Measurements from ENCODE around the gene STX10.

The STX10 gene

GRCh38 chr19:13116282-13117175, 33.6 kb downstream of the STX10 start, which contains the start of gene TRMT1:
Gene TRMT1, minus strand, starts transcription at chr19:13116740. Its CDS starts 341 bp downstream, at chr19:13116399.
- peaks cover 24% of the 10 kb centered on the region for H3K4me1 ChIP-seq (ENCODE audit: control insufficient read depth, insufficient read depth, low read length)
- no peaks in the 10 kb centered on the region for H3K27me3 ChIP-seq (ENCODE audit: control insufficient read depth, insufficient read depth, low read length)
- peak within 1 kb of the TSS; percentile 97 for H3K27ac ChIP-seq (ENCODE audit: low read depth, low read length)
- H3K36me3 ChIP-seq (ENCODE audit: control insufficient read depth, insufficient read depth, low read length) = peaks cover 42% of the 10 kb centered on the region
- peak within 1 kb of the TSS; percentile 84 for H3K4me3 ChIP-seq (ENCODE audit: low read depth, low read length)
- no peaks in the 10 kb centered on the region for H3K9me3 ChIP-seq (ENCODE audit: control insufficient read depth, insufficient read depth, low read length)
- peak within 1 kb of the TSS; percentile 85 for H3K9ac ChIP-seq (ENCODE audit: low read depth, low read length)

GRCh38 chr19:13115936-13116281, 34.3 kb downstream of the STX10 start:
- Histone ChIP-seq H3K4me3 (ENCODE audit: low read depth, low read length) (peak overlapping the region; percentile 84), H3K9ac (ENCODE audit: low read depth, low read length) (peak overlapping the region; percentile 85), H3K27ac (ENCODE audit: low read depth, low read length) (peak overlapping the region; percentile 97), H3K27me3 (ENCODE audit: control insufficient read depth, insufficient read depth, low read length) (no peaks in the 10 kb centered on the region), H3K9me3 (ENCODE audit: control insufficient read depth, insufficient read depth, low read length) (no peaks in the 10 kb centered on the region), H3K36me3 (ENCODE audit: control insufficient read depth, insufficient read depth, low read length) (peaks cover 40% of the 10 kb centered on the region), H3K4me1 (ENCODE audit: control insufficient read depth, insufficient read depth, low read length) (peaks cover 19% of the 10 kb centered on the region)

- H3K9me3 ChIP-seq (ENCODE audit: control insufficient read depth, insufficient read depth, low read length) = no peaks in the 10 kb centered on the region
- no peak overlapping the region for H3K27ac ChIP-seq (ENCODE audit: low read depth, low read length)
- H3K4me3 ChIP-seq (ENCODE audit: low read depth, low read length) = no peak overlapping the region
- no peaks in the 10 kb centered on the region for H3K4me1 ChIP-seq (ENCODE audit: control insufficient read depth, insufficient read depth, low read length)
- H3K36me3 ChIP-seq (ENCODE audit: control insufficient read depth, insufficient read depth, low read length) = peaks cover 57% of the 10 kb centered on the region
- H3K9ac ChIP-seq (ENCODE audit: low read depth, low read length) = no peak overlapping the region
- H3K27me3 ChIP-seq (ENCODE audit: control insufficient read depth, insufficient read depth, low read length) = no peaks in the 10 kb centered on the region
Measured at GRCh38 chr19:13112555-13112954, 37.6 kb downstream of the STX10 start.

GRCh38 chr19:13110099-13110610, 40.0 kb downstream of the STX10 start:
- peaks cover 61% of the 10 kb centered on the region for H3K36me3 ChIP-seq (ENCODE audit: control insufficient read depth, insufficient read depth, low read length)
- H3K27me3 ChIP-seq (ENCODE audit: control insufficient read depth, insufficient read depth, low read length) = no peaks in the 10 kb centered on the region
- H3K4me3 ChIP-seq (ENCODE audit: low read depth, low read length) = no peak overlapping the region
- no peak overlapping the region for H3K9ac ChIP-seq (ENCODE audit: low read depth, low read length)
- no peak overlapping the region for H3K27ac ChIP-seq (ENCODE audit: low read depth, low read length)
- no peaks in the 10 kb centered on the region for H3K4me1 ChIP-seq (ENCODE audit: control insufficient read depth, insufficient read depth, low read length)
- H3K9me3 ChIP-seq (ENCODE audit: control insufficient read depth, insufficient read depth, low read length) = no peaks in the 10 kb centered on the region

- Histone ChIP-seq H3K27ac (ENCODE audit: low read depth, low read length) (no peak overlapping the region), H3K27me3 (ENCODE audit: control insufficient read depth, insufficient read depth, low read length) (no peaks in the 10 kb centered on the region), H3K9ac (ENCODE audit: low read depth, low read length) (no peak overlapping the region), H3K36me3 (ENCODE audit: control insufficient read depth, insufficient read depth, low read length) (peaks cover 55% of the 10 kb centered on the region), H3K9me3 (ENCODE audit: control insufficient read depth, insufficient read depth, low read length) (no peaks in the 10 kb centered on the region), H3K4me3 (ENCODE audit: low read depth, low read length) (no peak overlapping the region), H3K4me1 (ENCODE audit: control insufficient read depth, insufficient read depth, low read length) (no peaks in the 10 kb centered on the region)
Measured at GRCh38 chr19:13109361-13110098, 40.6 kb downstream of the STX10 start.

- peaks cover 9% of the 10 kb centered on the region for H3K4me1 ChIP-seq (ENCODE audit: control insufficient read depth, insufficient read depth, low read length)
- H3K4me3 ChIP-seq (ENCODE audit: low read depth, low read length) = no peak overlapping the region
- no peaks in the 10 kb centered on the region for H3K9me3 ChIP-seq (ENCODE audit: control insufficient read depth, insufficient read depth, low read length)
- H3K27ac ChIP-seq (ENCODE audit: low read depth, low read length) = no peak overlapping the region
- peaks cover 21% of the 10 kb centered on the region for H3K36me3 ChIP-seq (ENCODE audit: control insufficient read depth, insufficient read depth, low read length)
- H3K27me3 ChIP-seq (ENCODE audit: control insufficient read depth, insufficient read depth, low read length) = peaks cover 25% of the 10 kb centered on the region
- H3K9ac ChIP-seq (ENCODE audit: low read depth, low read length) = no peak overlapping the region
Measured at GRCh38 chr19:13104848-13105711, 45.1 kb downstream of the STX10 start.

GRCh38 chr19:13104360-13104847, 45.8 kb downstream of the STX10 start:
- Histone ChIP-seq H3K4me3 (ENCODE audit: low read depth, low read length) (no peak overlapping the region), H3K9ac (ENCODE audit: low read depth, low read length) (no peak overlapping the region), H3K27ac (ENCODE audit: low read depth, low read length) (no peak overlapping the region), H3K9me3 (ENCODE audit: control insufficient read depth, insufficient read depth, low read length) (no peaks in the 10 kb centered on the region), H3K27me3 (ENCODE audit: control insufficient read depth, insufficient read depth, low read length) (peaks cover 32% of the 10 kb centered on the region), H3K4me1 (ENCODE audit: control insufficient read depth, insufficient read depth, low read length) (peaks cover 9% of the 10 kb centered on the region), H3K36me3 (ENCODE audit: control insufficient read depth, insufficient read depth, low read length) (peaks cover 15% of the 10 kb centered on the region)

- Histone ChIP-seq H3K4me1 (ENCODE audit: control insufficient read depth, insufficient read depth, low read length) (peaks cover 9% of the 10 kb centered on the region), H3K4me3 (ENCODE audit: low read depth, low read length) (no peak overlapping the region), H3K36me3 (ENCODE audit: control insufficient read depth, insufficient read depth, low read length) (peaks cover 8% of the 10 kb centered on the region), H3K27me3 (ENCODE audit: control insufficient read depth, insufficient read depth, low read length) (peaks cover 38% of the 10 kb centered on the region), H3K27ac (ENCODE audit: low read depth, low read length) (no peak overlapping the region), H3K9me3 (ENCODE audit: control insufficient read depth, insufficient read depth, low read length) (no peaks in the 10 kb centered on the region), H3K9ac (ENCODE audit: low read depth, low read length) (no peak overlapping the region)
Measured at GRCh38 chr19:13103581-13104359, 46.4 kb downstream of the STX10 start.

- H3K9me3 ChIP-seq (ENCODE audit: control insufficient read depth, insufficient read depth, low read length) = no peaks in the 10 kb centered on the region
- H3K27me3 ChIP-seq (ENCODE audit: control insufficient read depth, insufficient read depth, low read length) = peaks cover 47% of the 10 kb centered on the region
- H3K36me3 ChIP-seq (ENCODE audit: control insufficient read depth, insufficient read depth, low read length) = peaks cover 7% of the 10 kb centered on the region
- no peak within 1 kb of the TSS for H3K27ac ChIP-seq (ENCODE audit: low read depth, low read length)
- H3K4me3 ChIP-seq (ENCODE audit: low read depth, low read length) = peak within 1 kb of the TSS; percentile 34; the same call in 1 of the 2 replicates
- H3K4me1 ChIP-seq (ENCODE audit: control insufficient read depth, insufficient read depth, low read length) = peaks cover 9% of the 10 kb centered on the region
- H3K9ac ChIP-seq (ENCODE audit: low read depth, low read length) = no peak within 1 kb of the TSS
Measured at GRCh38 chr19:13102666-13103580, 47.3 kb downstream of the STX10 start, which contains the start of gene LYL1. Gene LYL1, minus strand, starts transcription at chr19:13102858. Its CDS starts 1,687 bp downstream, at chr19:13101171.
